ENCODE data around the gene CEP41.

CEP41 gene

GRCh38 chr7:130397051-130397757, 43.6 kb downstream of the CEP41 start:
- TF ChIP-seq ZNF274 (IDR thresholded peaks at IDR 0.05; ENCODE audit: low read depth, low read length) = no peak
- H3K4me3 ChIP-seq (ENCODE audit: low read length) = no peak overlapping the region

GRCh38 chr7:130396109-130396508, 44.7 kb downstream of the CEP41 start:
- TF ChIP-seq ZNF274 (IDR thresholded peaks at IDR 0.05; ENCODE audit: low read depth, low read length) = no peak
- no peak overlapping the region for H3K4me3 ChIP-seq (ENCODE audit: low read length)

GRCh38 chr7:130395421-130395820, 45.4 kb downstream of the CEP41 start:
- H3K4me3 ChIP-seq (ENCODE audit: low read length) = no peak overlapping the region
- TF ChIP-seq ZNF274 (IDR thresholded peaks at IDR 0.05; ENCODE audit: low read depth, low read length) = no peak

GRCh38 chr7:130394421-130395195, 46.2 kb downstream of the CEP41 start:
- TF ChIP-seq ZNF274 (IDR thresholded peaks at IDR 0.05; ENCODE audit: low read depth, low read length) = no peak
- no peak overlapping the region for H3K4me3 ChIP-seq (ENCODE audit: low read length)

GRCh38 chr7:130393841-130394411, 46.9 kb downstream of the CEP41 start:
- TF ChIP-seq ZNF274 (IDR thresholded peaks at IDR 0.05; ENCODE audit: low read depth, low read length) = no peak
- H3K4me3 ChIP-seq (ENCODE audit: low read length) = no peak overlapping the region

- TF ChIP-seq ZNF274 (IDR thresholded peaks at IDR 0.05; ENCODE audit: low read depth, low read length) = no peak
- H3K4me3 ChIP-seq (ENCODE audit: low read length) = no peak overlapping the region
Observed at GRCh38 chr7:130393101-130393561, 47.7 kb downstream of the CEP41 start.

- H3K4me3 ChIP-seq (ENCODE audit: low read length) = no peak overlapping the region
- no peak for TF ChIP-seq ZNF274 (IDR thresholded peaks at IDR 0.05; ENCODE audit: low read depth, low read length)
Observed at GRCh38 chr7:130390486-130390885, 50.3 kb downstream of the CEP41 start.

GRCh38 chr7:130388671-130389070, 52.1 kb downstream of the CEP41 start:
- H3K4me3 ChIP-seq (ENCODE audit: low read length) = no peak overlapping the region
- no peak for TF ChIP-seq ZNF274 (IDR thresholded peaks at IDR 0.05; ENCODE audit: low read depth, low read length)

GRCh38 chr7:130387628-130388403, 53.0 kb downstream of the CEP41 start:
- H3K4me3 ChIP-seq (ENCODE audit: low read length) = no peak overlapping the region
- TF ChIP-seq ZNF274 (IDR thresholded peaks at IDR 0.05; ENCODE audit: low read depth, low read length) = no peak

GRCh38 chr7:130387306-130387627, 53.5 kb downstream of the CEP41 start:
- no peak for TF ChIP-seq ZNF274 (IDR thresholded peaks at IDR 0.05; ENCODE audit: low read depth, low read length)

GRCh38 chr7:130386876-130387275, 53.9 kb downstream of the CEP41 start:
- no peak for TF ChIP-seq ZNF274 (IDR thresholded peaks at IDR 0.05; ENCODE audit: low read depth, low read length)
- no peak overlapping the region for H3K4me3 ChIP-seq (ENCODE audit: low read length)

More at GRCh38 chr7:130387306-130387627, 53.5 kb downstream of the CEP41 start:
- H3K4me3 ChIP-seq (ENCODE audit: low read length) = no peak overlapping the region

GRCh38 chr7:130385600-130386066, 55.2 kb downstream of the CEP41 start:
- H3K4me3 ChIP-seq (ENCODE audit: low read length) = no peak overlapping the region
- no peak for TF ChIP-seq ZNF274 (IDR thresholded peaks at IDR 0.05; ENCODE audit: low read depth, low read length)

GRCh38 chr7:130384841-130385599, 55.8 kb downstream of the CEP41 start:
- no peak for TF ChIP-seq ZNF274 (IDR thresholded peaks at IDR 0.05; ENCODE audit: low read depth, low read length)
- no peak overlapping the region for H3K4me3 ChIP-seq (ENCODE audit: low read length)

Measured in GM08714 (cell line).